NB4 (cell line): ENCODE data around the gene RPL19.

ENCODE experiments used
- CTCF ChIP-seq: IDR thresholded peaks from one replicate; pipeline ENCODE4 v1.5.1; 2012; ENCODE audit warnings: low read depth, low read length
- POLR2A ChIP-seq: IDR thresholded peaks from 2 replicates; pipeline ENCODE4 v1.6.1; 2011; ENCODE audit warnings: mild to moderate bottlenecking; ENCODE audit not compliant: insufficient read length; ENCODE audit errors: extremely low read depth

- TF ChIP-seq CTCF (no peak), POLR2A (peak; percentile 94)
Measured at GRCh38 chr17:39200070-39200879, at the start of gene RPL19.
